HG02678 (cell line): Measurements from ENCODE around the gene UNC5A.

Experiments
- ATAC-seq: cut with Tn5 transposase; IDR thresholded peaks from one replicate; pipeline ENCODE4 v1.9.1; 2021; ENCODE audit warnings: mild to moderate bottlenecking, moderate library complexity; ENCODE audit not compliant: unreplicated experiment

UNC5A gene

DNA sequence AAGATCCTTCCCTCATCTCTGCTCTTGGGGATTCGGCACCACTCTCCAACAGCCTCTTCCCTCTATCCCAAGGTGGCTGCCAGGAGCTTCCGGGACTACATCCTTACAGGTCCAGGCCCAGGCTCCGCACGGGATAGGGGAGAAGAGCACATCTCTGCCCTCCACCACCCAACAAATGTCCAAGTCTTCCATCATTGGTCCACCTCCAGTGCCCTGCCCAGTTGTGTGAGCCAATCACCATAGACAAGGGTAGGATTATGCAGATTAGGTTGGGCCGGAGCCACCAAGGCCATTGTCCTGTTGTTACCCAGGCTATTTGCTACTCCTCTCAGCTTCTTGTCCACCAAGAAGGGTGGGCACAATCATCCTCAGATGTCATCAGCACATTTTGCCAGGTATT, 9.1 kb downstream of the UNC5A start:
- no peak for ATAC-seq

DNA sequence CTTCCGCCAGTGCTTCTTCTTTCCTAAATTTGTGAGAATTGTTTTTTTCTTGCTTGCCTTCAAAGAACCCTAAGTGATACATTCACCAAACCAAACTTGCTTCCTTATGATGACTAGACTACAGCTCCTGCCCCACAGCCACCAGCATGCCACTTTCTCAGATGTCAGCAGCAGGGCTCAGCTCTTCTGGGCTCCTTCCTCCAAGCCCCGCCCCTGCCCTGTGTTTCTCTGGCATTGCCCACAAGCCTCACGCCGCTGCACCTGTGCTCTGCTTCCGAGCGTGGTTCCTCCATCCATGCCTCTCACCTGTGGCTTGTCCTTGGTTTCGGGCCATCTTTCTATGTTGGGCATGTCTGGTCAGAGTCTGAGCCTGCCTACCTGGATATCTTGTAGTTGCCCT, 10.6 kb downstream of the UNC5A start:
- no peak for ATAC-seq

DNA sequence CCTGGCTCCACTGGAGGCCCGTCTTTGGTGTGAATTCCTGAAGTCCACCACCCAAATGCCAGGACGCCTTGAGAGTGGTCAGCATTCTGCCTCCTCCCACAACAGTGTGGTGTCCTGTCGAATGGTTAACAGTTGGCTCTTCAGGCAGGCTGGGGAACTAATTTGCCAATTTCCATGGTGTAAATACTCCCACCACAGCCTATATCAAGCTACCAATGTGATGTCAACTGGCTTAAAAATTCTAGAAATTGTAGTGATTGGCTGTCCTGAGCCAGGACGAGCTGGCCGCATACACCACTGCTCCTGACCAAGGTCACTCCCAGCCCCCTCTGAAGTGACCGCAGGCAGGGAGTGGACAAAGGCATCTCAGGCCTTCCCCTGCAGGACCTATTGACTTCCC, 11.1 kb downstream of the UNC5A start:
- ATAC-seq = no peak

DNA sequence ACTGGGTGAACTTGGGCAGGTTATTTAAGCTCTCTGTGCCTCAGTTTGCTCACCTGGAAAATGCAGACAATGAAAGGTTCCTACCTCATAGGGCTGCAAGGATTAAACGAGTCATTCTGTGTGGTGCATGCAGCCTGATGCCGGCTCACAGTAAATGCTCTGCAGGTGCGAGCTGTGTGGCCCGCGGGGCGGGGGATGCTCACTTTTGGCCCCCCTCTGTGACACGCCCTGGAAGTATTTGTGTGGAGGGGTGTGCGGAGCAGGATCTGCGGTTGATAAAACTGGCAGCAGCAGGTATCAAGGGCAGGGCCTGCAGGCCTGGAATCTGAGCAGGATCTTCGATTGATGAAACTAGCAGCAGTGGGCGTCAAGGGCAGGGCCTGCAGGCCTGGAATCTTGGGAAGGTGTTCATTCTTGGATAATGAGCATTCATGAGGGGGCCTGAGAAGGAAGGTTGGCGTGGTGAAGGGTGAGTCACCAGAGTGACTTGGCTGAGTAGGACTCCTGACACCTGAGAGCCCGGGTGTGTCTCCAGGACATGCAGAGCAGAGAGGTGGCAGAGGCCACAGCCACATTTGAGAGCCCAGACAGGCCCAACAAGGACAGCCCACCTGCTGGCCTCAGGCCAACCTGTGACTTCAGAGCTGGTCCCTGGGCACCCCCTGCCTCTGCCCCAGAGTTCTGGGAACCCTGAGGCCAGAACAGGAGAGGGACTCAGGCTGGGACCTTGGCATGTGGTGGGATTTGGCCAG, 11.9 kb downstream of the UNC5A start:
- ATAC-seq = no peak

DNA sequence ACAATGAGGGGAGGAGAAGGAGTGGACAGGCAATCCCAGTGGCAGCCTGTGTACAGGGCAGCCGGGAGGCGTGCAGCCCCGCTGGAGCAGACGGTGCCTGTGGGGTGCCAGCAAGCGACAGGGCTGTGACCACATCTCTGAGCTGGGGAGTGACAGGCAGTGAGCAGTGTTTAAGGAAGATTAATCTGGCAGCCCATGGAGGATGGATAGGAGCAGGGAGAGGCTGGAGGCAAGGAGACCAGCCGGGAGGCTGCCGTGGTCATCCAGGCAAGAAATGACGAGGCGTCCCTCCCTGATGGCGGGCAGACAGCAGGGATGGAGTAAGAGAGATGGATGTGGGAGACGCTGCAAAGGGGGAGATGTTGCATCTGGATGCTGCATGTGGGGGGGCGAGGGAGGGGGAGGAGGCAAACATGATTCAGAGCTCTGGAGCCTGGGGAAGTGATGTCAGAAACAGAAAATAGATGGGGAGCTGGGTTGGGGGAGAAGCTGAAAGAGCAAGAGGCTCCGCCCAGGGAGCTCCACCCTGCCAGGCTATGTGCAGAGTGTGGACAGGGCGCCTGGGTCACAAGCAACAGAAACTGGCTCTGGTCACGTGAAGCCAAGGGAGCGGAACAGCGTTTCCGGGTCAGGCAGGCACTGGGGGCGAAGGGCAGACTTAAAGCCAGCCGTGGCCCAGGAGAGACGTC, 12.6 kb downstream of the UNC5A start:
- ATAC-seq = no peak

DNA sequence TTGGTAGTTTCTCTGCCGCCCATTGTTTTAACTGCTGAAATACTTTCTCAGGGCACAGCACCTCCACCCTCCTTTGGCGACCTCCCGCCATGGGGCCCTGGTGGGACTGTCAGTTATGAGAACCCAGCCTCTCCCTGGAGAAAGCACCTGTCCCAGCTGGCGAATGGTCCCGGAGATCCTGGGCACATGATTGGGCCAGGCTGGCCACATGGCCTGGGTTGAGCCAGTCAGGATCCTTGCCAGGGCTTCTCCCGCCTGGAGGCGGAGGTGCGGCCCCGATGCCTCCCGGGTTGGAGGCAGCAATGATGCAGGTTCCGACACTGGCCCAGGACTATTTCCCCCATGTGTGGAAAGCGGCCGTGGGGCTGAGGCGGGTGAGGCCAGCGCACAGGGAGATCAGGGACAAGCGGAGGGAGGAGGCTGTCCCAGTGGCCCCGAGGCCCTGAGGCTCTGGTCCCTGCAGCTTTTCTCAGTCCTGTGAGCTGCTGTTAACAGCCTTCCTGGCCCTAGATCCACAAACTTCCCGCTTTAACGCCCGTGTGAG, 13.6 kb downstream of the UNC5A start:
- ATAC-seq = no peak

DNA sequence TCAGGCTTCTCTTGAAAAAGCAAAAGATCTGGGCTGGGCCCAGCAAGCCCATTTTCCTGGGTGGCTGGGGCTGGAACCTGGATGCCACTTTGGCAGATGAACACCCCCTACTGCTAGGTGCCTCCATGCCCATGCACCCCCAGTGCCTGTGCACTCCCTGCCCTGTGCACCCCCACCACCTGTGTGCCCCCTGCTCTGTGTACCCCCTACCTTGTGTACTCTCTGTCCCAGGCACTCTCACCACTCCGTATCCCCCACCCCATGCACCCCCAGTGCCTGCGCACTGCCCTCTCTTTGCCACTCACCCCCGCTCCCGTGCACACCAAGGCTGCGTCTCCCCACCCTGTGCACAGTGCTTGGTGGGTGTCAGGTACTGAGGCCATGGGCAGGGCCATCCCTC, 14.2 kb downstream of the UNC5A start:
- no peak for ATAC-seq

DNA sequence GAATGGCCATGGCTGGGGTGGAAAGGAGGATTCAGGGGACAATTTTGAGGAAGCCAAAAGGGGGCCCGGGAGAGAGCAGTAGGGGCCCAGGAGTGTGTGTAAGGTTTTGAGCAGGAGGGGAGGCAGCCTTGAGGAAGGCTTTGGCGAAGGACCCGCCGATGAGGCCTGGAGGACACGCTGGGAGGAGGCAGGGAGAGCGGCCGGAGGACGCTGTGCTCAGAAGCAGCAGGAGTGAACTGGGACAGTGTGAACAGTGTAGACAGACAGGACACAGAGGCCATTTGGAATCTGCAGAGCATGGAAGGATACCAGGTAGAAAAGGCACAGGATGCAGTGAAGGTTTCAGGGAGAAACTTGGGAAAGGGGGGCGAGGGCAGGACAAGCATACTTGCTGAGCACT, 14.9 kb downstream of the UNC5A start:
- no peak for ATAC-seq

DNA sequence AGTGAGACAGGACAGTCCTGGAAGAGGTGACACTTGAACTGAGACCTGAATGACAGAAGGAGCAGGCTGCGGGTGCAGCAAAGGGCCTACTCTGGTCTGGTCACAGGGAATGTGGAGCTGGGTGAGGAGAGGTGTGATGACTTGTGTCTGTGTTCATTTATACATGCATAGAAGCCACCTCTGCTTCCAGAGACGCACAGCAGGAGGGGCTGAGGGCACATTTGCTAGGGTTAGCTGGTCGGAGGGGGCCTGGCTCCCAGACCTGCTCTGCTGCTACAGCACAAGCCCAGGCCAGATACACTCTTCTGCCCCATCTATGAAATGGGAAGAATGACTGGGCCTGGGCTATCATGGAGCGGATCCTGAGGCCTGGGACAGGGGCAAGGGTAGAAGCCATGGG, 15.6 kb downstream of the UNC5A start:
- no peak for ATAC-seq

DNA sequence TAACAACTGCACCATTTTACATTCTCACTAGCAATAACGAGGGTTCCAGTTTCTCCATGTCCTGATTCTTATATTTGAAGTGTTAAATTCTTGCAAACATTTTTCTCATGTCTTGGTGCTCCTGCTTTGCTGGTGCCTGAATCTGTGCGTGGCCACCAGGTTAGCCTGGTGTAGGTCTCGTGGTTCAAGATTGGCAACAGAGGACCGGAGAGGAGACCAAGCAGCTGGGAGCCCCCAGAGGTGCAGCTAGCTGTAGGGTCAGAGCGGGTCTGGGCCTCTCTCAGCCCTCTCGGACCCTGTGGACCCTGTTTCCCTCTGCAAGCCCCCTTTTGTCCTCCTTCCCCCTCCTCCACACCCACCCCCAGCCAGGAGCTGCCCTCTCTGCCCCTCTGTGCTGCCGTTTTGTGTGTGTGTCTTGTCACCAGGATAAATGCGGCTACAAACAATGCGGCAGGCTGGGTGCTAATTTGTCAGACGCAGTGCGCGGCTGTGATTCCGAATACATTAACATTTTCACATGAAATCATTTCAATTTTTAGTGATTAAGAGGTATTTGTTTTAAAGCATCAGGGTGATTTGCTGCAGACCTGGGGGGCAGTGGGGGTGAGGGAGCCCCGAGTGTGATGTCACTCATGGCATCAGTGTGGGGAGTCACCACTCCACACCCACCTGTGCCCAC, 17.5 kb downstream of the UNC5A start:
- ATAC-seq = no peak

DNA sequence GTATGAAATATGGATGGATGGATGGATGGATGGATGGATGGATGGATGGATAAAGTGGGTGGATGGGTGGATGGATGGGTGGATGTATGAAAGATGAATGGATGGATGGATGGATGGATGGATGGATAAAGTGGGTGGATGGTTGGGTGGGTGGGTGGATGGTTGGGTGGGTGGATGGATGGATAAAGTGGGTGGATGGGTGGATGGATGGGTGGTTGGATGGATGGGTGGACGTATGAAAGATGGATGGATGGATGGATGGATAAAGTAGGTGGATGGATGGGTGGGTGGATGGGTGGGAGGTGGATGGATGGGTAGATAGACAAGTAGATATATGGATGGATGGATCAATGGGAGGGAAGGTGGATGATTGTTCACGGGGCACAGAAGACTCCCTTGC, 19.0 kb downstream of the UNC5A start:
- no peak for ATAC-seq

DNA sequence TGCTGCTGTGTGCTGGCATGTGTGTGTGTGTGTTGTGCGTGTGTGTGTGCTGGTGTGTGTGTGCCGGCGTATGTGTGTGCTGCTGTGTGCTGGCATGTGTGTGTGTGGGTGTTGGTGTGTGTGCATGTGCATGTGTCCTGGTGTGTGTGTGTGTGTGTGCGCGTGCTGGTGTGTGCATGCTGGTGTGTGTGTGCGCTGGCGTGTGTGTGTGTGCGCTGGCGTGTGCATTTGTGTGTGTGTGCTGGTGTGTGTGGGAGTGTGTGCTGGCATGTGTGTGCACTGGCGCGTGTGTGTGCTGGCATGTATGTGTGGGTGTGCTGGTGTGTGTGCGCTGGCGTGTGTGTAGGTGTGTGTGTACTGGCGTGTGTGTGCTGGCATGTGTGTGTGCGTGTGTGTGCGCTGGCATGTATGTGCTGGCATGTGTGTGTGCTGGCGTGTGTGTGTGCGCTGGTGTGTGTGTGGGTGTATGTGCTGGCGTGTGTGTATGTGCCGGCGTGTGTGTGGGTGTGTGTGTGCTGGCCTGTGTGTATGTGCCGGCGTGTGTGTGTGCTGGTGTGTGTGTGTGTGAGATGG, 20.1 kb downstream of the UNC5A start:
- ATAC-seq = no peak

DNA sequence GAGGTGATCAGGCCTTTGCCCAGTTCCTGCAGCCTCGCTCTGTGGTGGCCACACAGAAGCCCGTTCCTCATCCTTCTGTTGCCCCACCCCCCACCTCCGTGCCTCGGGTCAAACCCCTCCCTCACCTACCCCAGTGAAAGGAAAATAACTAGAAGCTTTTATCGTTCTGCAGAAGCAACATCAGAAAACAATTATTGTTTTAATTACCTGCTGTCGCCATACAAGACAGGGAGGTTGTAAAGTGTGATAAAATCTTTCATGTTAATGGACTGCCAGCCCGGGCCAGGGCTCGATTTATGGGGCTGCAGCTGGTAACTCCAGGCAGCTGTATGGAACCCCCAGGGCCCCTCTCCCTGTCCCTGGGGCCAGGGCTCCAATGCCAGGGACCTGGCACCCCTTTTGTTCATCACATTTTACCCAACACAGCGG, 20.6 kb downstream of the UNC5A start:
- no peak for ATAC-seq

DNA sequence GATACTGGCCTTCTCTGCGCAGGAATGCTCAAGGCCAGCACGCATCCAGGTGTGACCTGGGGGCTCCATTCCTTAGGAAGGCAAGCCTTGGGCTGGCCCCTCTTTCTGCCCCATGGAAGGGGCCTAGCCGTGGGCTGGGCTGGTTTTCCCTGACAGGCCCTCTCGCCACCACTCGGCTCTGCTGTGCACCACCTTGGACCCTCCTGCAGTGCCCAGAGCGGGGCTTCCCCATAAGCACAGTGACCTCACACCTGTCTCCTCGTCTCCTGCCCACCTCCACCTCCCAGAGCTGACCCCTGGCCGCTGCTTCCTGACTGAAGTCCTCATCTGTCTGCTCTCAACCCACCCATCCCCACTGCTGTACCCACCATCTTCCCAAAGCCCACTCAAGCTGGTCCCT, 21.1 kb downstream of the UNC5A start:
- ATAC-seq = no peak

DNA sequence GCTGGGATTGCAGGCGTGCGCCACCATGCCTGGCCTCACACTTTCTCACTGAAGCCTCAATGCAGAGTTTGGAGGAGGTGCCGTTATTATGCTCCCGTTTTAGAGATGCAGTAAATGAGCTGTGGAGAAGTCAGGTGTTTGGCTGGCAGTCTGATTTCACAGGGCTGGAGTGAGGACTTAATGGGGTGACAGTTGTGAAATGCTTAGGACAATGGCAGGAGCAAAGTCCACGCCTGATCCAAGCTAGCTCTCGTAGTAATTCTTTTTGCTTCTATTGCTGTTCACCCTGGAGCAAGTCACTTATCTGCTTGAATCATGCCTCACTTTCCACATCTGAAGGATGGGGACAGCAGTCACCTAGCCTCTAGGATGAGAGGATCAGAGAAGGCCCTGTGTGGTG, 21.8 kb downstream of the UNC5A start:
- ATAC-seq = no peak

DNA sequence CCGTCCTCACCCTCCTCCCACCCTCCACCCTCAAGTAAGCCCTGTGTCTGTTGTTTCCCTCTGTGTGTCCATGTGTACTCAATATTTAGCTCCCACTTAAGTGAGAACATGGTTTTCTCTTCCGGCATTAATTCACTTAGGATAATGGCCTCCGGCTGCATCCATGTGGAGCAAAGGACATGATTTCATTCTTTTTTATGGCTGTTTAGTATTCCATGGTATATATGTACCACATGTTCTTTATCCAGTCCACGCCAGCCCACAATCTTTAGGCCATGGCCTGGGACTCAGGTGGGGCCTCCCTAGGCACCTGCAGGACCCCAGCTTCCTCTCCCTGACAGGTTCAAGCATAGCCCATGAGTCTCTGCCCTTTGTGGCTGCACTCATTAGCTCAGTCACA, 22.9 kb downstream of the UNC5A start:
- no peak for ATAC-seq

DNA sequence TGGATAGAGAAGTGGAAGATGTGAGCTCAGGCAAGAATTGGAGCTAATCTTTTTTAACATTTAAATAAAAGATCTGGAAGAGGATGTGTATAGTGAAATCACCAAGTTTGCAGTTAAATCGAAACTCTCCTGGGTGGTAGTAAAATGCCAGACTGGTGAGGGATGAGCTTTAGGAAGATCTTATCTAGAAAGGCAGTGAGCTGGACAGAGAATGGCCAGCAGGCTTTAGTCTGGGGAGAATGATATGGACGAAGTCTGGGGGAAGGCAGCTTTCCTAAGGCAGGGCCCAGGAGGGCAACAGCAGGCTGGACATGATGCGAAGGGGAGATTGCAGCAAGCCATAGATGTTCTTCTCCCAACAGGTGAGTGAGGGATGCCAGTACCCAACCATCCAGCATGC, 25.6 kb downstream of the UNC5A start:
- no peak for ATAC-seq

DNA sequence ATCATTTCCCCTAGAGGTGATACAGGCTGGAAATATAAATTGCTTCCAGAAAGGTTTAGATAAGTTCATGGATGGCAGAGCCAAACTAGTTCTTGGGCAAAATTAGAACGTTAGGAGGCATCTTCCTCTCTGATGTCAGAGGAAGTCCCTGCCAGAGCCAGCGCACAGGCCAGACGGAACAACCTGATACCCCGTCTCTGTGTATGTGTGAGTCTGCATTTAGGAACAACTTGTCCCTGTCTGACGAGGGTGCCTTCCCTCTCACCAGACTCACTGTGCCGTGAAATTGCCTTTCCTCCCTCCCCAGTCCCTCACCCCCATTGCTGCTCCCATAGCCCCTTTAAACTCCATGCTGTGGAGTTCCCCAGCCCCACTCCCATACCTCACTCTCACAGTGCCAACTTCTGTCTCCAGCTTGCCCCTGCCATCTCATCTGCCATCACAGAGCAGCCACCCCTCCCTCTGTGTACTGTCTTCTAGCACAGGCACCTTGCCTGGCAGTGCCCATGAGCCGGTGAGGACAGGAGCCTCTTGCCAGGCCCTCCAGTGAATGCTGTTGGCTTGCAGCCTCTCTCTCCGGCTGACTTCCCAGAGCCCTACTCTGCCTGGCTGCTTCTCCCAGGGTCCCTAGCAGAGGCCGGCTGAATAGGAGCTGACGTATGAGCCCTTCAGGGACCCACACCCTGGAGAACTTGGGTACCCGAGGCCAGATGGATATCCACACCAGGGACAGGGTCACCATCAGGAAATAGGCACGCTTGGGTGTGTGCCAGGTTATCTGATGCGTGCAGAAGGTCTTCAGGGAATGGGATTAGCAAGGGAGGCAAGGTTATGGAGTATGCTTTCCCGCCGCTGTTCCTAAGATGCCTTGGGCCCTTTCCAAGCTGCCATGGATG, 26.7 kb downstream of the UNC5A start:
- no peak for ATAC-seq

DNA sequence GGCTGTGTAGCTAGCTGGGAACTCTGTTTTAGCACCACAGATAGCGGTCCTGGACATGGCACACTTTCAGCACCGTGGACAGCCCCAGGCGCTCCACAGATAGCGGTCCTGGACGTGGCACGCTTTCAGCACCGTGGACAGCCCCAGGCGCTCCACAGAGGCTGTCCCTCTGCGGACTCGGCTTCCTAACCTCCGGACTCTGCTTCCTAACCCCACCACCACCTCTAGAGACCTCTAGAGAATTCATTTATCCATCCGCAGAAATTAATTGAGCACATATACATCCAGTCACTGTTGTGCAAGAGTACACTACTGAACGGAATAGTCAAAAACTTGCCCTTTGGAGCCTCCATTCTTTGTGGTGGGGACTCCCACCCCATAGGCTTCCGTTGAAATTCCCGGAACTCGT, 27.4 kb downstream of the UNC5A start:
- ATAC-seq = no peak

DNA sequence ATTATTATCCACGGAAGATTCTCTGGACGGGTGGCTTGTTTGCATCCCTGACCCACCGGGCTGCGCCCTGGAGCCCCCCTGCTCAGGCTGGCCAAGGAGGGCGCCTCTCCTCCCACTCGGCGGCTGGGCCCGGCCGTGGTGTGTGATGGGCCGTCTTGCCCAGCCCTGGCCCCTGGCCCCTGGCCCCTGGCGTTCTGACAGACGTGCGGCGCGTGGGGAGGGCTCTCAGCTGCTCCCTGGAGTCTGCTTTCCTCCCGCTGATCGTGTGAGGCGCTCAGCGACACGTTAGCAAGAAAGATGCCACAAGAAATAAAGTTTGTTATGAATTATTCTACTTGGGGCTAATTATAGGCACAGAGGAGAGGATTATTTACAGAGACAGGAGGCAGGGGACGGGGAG, 33.3 kb downstream of the UNC5A start:
- ATAC-seq = no peak

DNA sequence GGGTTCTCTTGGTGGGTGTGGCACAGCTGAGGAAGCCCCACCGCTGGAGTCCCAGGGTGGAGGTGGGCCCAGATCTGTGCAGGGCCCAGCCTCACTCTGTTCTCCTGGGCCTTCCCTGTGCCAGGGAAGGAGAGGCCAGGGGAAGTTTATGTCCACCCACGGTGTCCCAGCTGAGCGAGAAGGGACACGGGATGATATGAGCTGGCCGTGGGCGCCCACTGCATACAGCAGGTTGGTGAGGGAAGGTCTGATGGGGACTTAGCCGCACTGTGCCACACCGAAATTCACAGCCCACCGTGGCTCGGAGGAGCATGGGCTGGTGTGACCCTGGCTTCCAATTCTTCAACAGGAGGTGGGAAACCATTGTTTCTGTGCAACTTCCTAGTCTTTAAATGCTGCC, 33.9 kb downstream of the UNC5A start:
- ATAC-seq = no peak
